Transverse colon (tissue), 4 donors: ENCODE data around the gene FAM78B.

Experiments
- CTCF ChIP-seq, 5 experiments: fragments of 200-600 bp in 3 of 5; fragments of 450-650 bp in 2 of 5; sonication (generic) in 3 of 5; IDR thresholded peaks; 1 replicate in 2 of 5; 2 replicates in 3 of 5; pipeline ENCODE4 v1.5.1; 2016 to 2017; ENCODE audit warnings: antibody characterized with exemption in 5 of 5, inconsistent platforms in 3 of 5, mild to moderate bottlenecking in 2 of 5, moderate library complexity in 1 of 5
- EP300 ChIP-seq: sonication (generic); formaldehyde crosslinking; IDR thresholded peaks from one replicate; pipeline ENCODE4 v1.6.1; 2017; ENCODE audit warnings: antibody characterized with exemption, low read depth
- POLR2A ChIP-seq: fragments of 450-650 bp; IDR thresholded peaks from one replicate; pipeline ENCODE4 v1.6.1; 2016; ENCODE audit warnings: antibody characterized with exemption, mild to moderate bottlenecking, moderate library complexity
- POLR2AphosphoS5 ChIP-seq, 3 donors: sonication (generic); formaldehyde crosslinking; IDR thresholded peaks; one replicate each; pipeline ENCODE4 v1.6.1; 2016; ENCODE audit warnings: antibody characterized with exemption in 3 of 3

GRCh38 chr1:166174108-166174507 is 7.3 kb upstream of the FAM78B start:
- TF ChIP-seq CTCF (IDR thresholded peaks at IDR 0.05) = no peak
- TF ChIP-seq EP300 = no peak
- TF ChIP-seq POLR2A = no peak
- TF ChIP-seq POLR2AphosphoS5 (IDR thresholded peaks at IDR 0.05) = no peak
